Body of pancreas (tissue), 4 donors: ENCODE measurements around the gene DIDO1. TPM values are rescaled to one million over a fixed set of nuclear protein-coding genes. Genes with fewer than 3 reads are reported as not detected.

ENCODE experiments used
- ATAC-seq: fragments of 150-250 bp; one replicate; pipeline ENCODE4 v1.9.1; 2016
- DNase-seq, 4 donors: peaks; one replicate each; pipeline ENCODE4 v3.0.0-alpha.2; 2019
- H3K27ac ChIP-seq, 4 donors: fragments of 200-600 bp; sonication (generic); 1 replicate in 3 of 4; 2 replicates in 1 of 4; pipeline versions ENCODE4 v1.5.1 to v1.6.1; 2016 to 2019; ENCODE audit warnings: mild to moderate bottlenecking in 1 of 4, mixed read lengths in 1 of 4, moderate library complexity in 1 of 4
- H3K27me3 ChIP-seq, 2 donors: fragments of 200-600 bp; sonication (generic); one replicate each; pipeline ENCODE4 v1.6.0; 2016; ENCODE audit warnings: mild to moderate bottlenecking in 1 of 2
- H3K36me3 ChIP-seq, 2 donors: fragments of 200-600 bp; sonication (generic); replicated peaks in 1 of 2; 2 replicates each; pipeline ENCODE4 v1.5.1; 2016; ENCODE audit warnings: low read depth in 2 of 2; ENCODE audit not compliant: insufficient read depth in 1 of 2
- H3K4me1 ChIP-seq: fragments of 200-600 bp; sonication (generic); one replicate; pipeline ENCODE4 v1.6.0; 2016
- H3K4me3 ChIP-seq, 2 donors: fragments of 200-600 bp; sonication (generic); 1 replicate in 1 of 2; 2 replicates in 1 of 2; pipeline ENCODE4 v1.5.1; 2016 to 2019
- H3K9me3 ChIP-seq, 3 donors: fragments of 200-600 bp; sonication (generic); 1 replicate in 2 of 3; 2 replicates in 1 of 3; pipeline ENCODE4 v1.5.1; 2016
- POLR2A ChIP-seq, 3 donors: fragments of 450-650 bp; IDR thresholded peaks; one replicate each; pipeline ENCODE4 v1.6.1; 2016; ENCODE audit warnings: antibody characterized with exemption in 3 of 3, mild to moderate bottlenecking in 2 of 3
- WGBS, 2 donors: methylation state at CpG; one replicate each; pipeline ENCODE4 v1.1.5; 2017; 5-methylcytosine and 5-hydroxymethylcytosine counted together
- intact Hi-C: fragments of 100-400 bp; cut with DNase I; formaldehyde crosslinking; loops from one replicate; pipeline ENCODE4 v1.15.1; 2023
- total RNA-seq, 2 donors: library from RNA; depleted of rRNA; stranded (reverse); fragments of >200 nt; gene quantifications; one replicate each; pipeline ENCODE4 v1.1.0, GENCODE V29; 2016
- TF ChIP-seq, protein P1 (sequence below), 7 experiments: fragments of 450-650 bp in 4 of 7; fragments of 200-600 bp in 3 of 7; sonication (generic) in 3 of 7; IDR thresholded peaks; one replicate each; pipeline ENCODE4 v1.5.1; 2016 to 2019; ENCODE audit warnings: antibody characterized with exemption in 7 of 7

The DIDO1 gene
- total RNA-seq, 2 donors from 2014 or later = 38.4 to 51.7 TPM

DNA sequence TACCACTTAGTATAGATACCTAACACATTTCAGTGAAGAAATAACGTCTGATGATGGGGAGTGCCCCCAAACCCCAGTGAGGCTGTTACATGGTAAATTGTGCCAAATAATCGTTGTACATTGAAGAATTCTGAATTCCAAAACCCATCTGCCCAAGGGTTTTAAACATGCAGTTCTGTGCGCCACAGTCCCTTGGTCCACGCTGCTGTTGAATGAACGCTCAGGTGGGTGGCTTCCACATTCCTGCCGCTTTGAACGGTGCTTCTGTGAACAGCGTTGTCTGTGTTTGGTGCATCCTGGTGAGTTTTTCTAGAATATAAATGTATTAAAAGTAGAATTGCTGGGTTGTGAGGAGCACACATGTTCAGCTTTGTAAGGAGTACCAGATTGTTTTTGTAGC, 14.6 kb upstream of the DIDO1 start:
- Histone ChIP-seq H3K36me3 (peaks cover 0 to 22% of the 10 kb centered on the region in 2 donors), H3K9me3 (no peaks in the 10 kb centered on the region), H3K4me1 (peaks cover 21% of the 10 kb centered on the region), H3K27me3 (no peaks in the 10 kb centered on the region), H3K27ac (no peak overlapping the region), H3K4me3 (no peak overlapping the region)
- DNase-seq = no peak
- intact Hi-C loops = no loop called here
- 85 to 88% methylated on average over 8 of the region's 8 CpGs for WGBS, 2 donors
- no peak for ATAC-seq
- TF ChIP-seq, protein P1, sequence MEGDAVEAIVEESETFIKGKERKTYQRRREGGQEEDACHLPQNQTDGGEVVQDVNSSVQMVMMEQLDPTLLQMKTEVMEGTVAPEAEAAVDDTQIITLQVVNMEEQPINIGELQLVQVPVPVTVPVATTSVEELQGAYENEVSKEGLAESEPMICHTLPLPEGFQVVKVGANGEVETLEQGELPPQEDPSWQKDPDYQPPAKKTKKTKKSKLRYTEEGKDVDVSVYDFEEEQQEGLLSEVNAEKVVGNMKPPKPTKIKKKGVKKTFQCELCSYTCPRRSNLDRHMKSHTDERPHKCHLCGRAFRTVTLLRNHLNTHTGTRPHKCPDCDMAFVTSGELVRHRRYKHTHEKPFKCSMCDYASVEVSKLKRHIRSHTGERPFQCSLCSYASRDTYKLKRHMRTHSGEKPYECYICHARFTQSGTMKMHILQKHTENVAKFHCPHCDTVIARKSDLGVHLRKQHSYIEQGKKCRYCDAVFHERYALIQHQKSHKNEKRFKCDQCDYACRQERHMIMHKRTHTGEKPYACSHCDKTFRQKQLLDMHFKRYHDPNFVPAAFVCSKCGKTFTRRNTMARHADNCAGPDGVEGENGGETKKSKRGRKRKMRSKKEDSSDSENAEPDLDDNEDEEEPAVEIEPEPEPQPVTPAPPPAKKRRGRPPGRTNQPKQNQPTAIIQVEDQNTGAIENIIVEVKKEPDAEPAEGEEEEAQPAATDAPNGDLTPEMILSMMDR (IDR thresholded peaks at IDR 0.05) = no peak
- TF ChIP-seq POLR2A (IDR thresholded peaks at IDR 0.05) = no peak

DNA sequence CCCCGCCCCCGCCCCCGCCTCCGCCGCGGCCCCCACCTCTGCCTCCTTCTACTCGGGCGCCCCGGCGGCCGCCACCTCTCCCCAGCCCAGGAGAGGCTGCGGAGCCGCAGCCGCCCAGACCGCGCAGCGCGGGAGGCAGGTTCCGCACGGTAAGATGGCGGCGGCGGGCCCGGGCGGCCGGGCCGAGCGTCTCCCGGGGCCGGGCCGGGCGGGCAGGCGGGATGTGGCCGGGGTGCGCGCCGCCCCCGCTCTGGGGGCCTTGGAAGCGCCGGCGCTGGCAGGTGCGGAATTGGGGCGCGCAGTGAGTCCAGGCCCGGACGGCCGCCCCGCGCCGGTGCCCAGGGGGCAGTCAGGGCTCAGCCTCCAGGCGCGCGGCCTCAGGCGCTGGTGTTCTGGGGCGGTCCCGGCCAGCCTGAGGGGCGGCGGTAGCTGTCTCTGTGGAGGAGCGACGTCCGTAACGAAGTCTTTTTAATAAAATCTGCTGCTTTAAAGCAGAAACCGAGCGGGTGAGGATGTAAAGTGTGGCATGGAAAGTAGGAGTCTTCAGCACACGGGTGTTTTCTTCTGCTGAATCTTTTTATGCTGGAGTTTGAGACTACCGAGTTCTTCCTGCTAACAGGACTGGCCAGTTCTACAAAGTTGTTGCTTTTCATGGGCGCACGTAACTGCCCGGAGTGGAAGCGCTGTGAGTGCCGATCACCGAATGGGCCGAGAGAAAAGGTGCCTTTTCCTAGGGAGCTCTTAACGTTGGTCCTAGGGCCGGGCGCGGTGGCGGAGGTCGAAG, 12.0 kb upstream of the DIDO1 start, which contains the start of gene GID8:
Gene GID8 (plus strand): TSS at position 43 of the 784 bp plus-strand sequence. CDS start 3,356 bp downstream, outside the sequence.
- intact Hi-C loops = no loop called here
- WGBS, 2 donors = 0 to 1% methylated on average over 23 to 75 of the region's 79 CpGs

DNA sequence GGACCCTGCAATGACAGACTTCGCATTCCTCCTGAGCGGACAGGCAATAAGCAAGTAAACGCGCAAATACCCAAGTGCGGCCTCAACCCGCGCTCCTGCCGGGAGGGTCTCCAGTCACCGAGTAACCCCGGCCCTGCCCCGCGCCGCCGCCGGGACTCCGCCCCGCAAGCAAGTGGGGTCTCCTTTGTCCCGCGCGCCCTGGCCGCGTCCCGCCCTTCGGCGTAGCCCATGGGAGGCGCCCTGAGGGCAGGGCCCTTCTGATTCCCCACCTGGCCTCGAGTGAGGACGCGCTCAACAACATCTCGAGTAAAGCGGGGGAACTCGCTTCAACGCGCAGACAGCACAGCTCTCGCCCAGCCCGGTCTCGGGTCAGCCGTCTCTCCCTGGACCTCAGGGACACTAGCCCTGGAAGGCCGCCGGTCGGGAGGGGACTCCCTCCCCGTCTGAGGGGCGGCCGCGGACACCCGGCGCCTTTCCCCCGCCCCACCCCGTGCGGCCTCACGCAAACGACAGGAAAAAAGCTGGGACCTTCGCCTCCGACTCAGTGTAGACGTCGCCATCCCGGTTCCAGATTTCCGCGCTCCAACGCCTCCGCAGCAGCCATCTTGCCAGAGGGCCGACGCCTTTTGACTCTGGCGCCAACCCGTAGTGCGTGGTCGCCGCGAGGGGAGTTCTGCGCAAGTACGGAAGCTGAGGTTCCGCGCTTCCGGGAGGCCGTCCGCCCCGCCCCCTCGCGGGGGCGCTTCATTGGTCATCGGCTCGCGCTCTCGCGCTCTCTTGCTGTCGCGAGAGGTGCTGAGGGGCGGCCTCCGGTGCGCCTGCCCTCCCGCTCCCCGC, 11.2 kb upstream of the DIDO1 start:
- WGBS, 2 donors = 0 to 1% methylated on average over 1 to 85 of the region's 92 CpGs
- Histone ChIP-seq H3K36me3 (no peaks in the 10 kb centered on the region), H3K4me3 (peak overlapping the region; percentile 92 to 95), H3K27ac (peak overlapping the region; percentile 89 to 94 (median 92)), H3K27me3 (no peaks in the 10 kb centered on the region), H3K9me3 (no peaks in the 10 kb centered on the region), H3K4me1 (peaks cover 45% of the 10 kb centered on the region)
- peak; percentile 95 for ATAC-seq
- peak; percentile 97 to 98 (median 98) for DNase-seq
- intact Hi-C loops = no loop called here
- TF ChIP-seq, protein P1 (IDR thresholded peaks at IDR 0.05) = no peak
- TF ChIP-seq POLR2A (IDR thresholded peaks at IDR 0.05) = peak; percentile 57 to 82 (median 81)

More for the DNA sequence above, 12.0 kb upstream of the DIDO1 start, which contains the start of gene GID8:
- no peaks in the 10 kb centered on the region for H3K27me3 ChIP-seq
- peaks cover 0 to 5% of the 10 kb centered on the region in 2 donors for H3K36me3 ChIP-seq
- H3K4me1 ChIP-seq = peaks cover 45% of the 10 kb centered on the region
- TF ChIP-seq, protein P1 (IDR thresholded peaks at IDR 0.05) = peak in 1 of 7 experiments; percentile 10
- TF ChIP-seq POLR2A (IDR thresholded peaks at IDR 0.05) = peak in 2 of 3 donors; percentile 20 to 22
- no peaks in the 10 kb centered on the region for H3K9me3 ChIP-seq
- DNase-seq (peak; percentile 49 to 59 (median 54)), ATAC-seq (peak; percentile 66)
- peak within 1 kb of the TSS; percentile 89 to 94 (median 92) for H3K27ac ChIP-seq
- peak within 1 kb of the TSS; percentile 92 to 95 for H3K4me3 ChIP-seq

DNA sequence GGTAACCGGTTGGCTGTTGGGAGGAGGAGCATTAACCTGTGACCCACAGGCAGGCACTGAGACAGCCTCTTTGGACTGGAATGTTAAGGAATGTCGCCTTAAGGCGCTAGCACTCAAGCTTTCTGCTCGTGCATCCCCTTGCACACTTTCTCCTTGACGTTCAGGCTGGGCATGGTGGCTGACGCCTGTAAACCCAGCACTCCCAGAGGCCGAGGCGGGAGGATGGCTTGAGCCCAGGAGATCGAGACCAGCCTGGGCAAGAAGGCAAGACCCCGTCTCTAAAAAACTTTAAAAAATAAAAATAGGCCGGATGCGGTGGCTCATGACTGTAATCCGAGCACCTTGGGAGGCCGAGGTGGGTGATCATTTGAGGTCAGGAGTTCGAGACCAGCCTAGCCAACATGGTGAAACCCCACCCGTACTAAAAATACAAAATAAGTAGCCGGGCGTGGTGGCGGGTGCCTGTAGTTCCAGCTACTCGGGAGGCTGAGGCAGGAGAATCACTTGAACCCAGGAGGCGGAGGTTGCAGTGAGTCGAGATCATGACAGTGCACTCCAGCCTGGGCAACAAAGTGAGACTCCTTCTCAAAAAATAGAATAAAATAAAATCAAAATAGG, 9.8 kb upstream of the DIDO1 start:
- 86 to 88% methylated on average over 21 to 22 of the region's 22 CpGs for WGBS, 2 donors
- Histone ChIP-seq H3K4me3 (no peak overlapping the region), H3K27me3 (no peaks in the 10 kb centered on the region), H3K27ac (no peak overlapping the region), H3K9me3 (no peaks in the 10 kb centered on the region), H3K4me1 (peaks cover 45% of the 10 kb centered on the region), H3K36me3 (no peaks in the 10 kb centered on the region)
- intact Hi-C loops = no loop called here
- no peak for DNase-seq
- no peak for ATAC-seq
- no peak for TF ChIP-seq POLR2A (IDR thresholded peaks at IDR 0.05)
- TF ChIP-seq, protein P1 (IDR thresholded peaks at IDR 0.05) = no peak
